ENCODE data around the gene HNRNPA2B1.

DNA sequence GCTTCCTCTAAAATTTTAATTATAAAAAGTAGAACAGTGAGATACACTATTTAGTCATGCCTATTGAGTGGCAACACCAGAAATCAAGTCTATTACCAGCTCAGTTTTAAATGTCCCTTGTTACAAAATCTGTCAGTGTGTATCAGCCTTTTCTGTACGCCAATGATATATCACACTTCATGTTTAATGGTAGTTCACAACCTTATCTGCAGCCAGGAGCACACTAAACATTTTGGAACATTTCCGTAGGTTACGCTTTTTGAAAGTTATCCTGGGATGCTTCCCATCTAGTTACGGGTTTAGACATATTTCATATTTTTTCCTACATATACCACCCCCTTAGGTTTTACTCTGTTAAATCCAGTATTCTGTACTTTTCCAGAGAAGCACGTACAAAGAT is 5.4 kb downstream of the HNRNPA2B1 start:
- TF ChIP-seq, protein P1, sequence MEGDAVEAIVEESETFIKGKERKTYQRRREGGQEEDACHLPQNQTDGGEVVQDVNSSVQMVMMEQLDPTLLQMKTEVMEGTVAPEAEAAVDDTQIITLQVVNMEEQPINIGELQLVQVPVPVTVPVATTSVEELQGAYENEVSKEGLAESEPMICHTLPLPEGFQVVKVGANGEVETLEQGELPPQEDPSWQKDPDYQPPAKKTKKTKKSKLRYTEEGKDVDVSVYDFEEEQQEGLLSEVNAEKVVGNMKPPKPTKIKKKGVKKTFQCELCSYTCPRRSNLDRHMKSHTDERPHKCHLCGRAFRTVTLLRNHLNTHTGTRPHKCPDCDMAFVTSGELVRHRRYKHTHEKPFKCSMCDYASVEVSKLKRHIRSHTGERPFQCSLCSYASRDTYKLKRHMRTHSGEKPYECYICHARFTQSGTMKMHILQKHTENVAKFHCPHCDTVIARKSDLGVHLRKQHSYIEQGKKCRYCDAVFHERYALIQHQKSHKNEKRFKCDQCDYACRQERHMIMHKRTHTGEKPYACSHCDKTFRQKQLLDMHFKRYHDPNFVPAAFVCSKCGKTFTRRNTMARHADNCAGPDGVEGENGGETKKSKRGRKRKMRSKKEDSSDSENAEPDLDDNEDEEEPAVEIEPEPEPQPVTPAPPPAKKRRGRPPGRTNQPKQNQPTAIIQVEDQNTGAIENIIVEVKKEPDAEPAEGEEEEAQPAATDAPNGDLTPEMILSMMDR (IDR thresholded peaks at IDR 0.05) = no peak
- TF ChIP-seq RCOR1 (IDR thresholded peaks at IDR 0.05; ENCODE audit: low read depth, low read length) (no peak), CEBPB (IDR thresholded peaks at IDR 0.05) (no peak), RAD21 (conservative IDR thresholded peaks at IDR 0.05 in 1 of 2, IDR thresholded peaks at IDR 0.05 in 1 of 2) (no peak), CHD2 (IDR thresholded peaks at IDR 0.05; ENCODE audit: low read length, partially characterized antibody) (no peak), POLR2A (IDR thresholded peaks at IDR 0.05; ENCODE audit: low read length) (no peak), EP300 (IDR thresholded peaks at IDR 0.05) (no peak), MAFK (IDR thresholded peaks at IDR 0.05; ENCODE audit: partially characterized antibody) (no peak), CBX8 (IDR thresholded peaks at IDR 0.05) (no peak), SREBF2 (IDR thresholded peaks at IDR 0.05) (no peak)
- TF ChIP-seq, protein P2, sequence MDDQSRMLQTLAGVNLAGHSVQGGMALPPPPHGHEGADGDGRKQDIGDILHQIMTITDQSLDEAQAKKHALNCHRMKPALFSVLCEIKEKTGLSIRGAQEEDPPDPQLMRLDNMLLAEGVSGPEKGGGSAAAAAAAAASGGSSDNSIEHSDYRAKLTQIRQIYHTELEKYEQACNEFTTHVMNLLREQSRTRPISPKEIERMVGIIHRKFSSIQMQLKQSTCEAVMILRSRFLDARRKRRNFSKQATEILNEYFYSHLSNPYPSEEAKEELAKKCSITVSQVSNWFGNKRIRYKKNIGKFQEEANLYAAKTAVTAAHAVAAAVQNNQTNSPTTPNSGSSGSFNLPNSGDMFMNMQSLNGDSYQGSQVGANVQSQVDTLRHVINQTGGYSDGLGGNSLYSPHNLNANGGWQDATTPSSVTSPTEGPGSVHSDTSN (IDR thresholded peaks at IDR 0.05) = no peak
- TF ChIP-seq, protein P3, sequence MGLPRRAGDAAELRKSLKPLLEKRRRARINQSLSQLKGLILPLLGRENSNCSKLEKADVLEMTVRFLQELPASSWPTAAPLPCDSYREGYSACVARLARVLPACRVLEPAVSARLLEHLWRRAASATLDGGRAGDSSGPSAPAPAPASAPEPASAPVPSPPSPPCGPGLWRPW (IDR thresholded peaks at IDR 0.05) = no peak

All from A549 (cell line).